Adrenal gland (tissue), 12 donors: Measurements from ENCODE around the gene PPP1R1C. TPM values are rescaled to one million over a fixed set of nuclear protein-coding genes. Genes with fewer than 3 reads are reported as not detected.

Experiments
- DNase-seq, 7 donors: peaks; one replicate each; pipeline ENCODE4 v3.0.0-alpha.2; 2019 to 2020
- H3K27ac ChIP-seq, 5 donors: fragments of 200-600 bp; sonication (generic) in 4 of 5; 1 replicate in 3 of 5; 2 replicates in 2 of 5; pipeline versions ENCODE4 v1.5.1 to v1.8.0; 2016 to 2020; ENCODE audit warnings: mild to moderate bottlenecking in 1 of 5
- H3K27me3 ChIP-seq: fragments of 200-600 bp; 2 replicates; pipeline ENCODE4 v1.8.0; 2021
- H3K36me3 ChIP-seq, 2 donors: fragments of 200-600 bp; replicated peaks in 1 of 2; 1 replicate in 1 of 2; 2 replicates in 1 of 2; pipeline versions ENCODE4 v1.5.1 to v1.8.0; 2018 to 2022
- H3K4me1 ChIP-seq, 2 donors: fragments of 200-600 bp; replicated peaks in 1 of 2; 1 replicate in 1 of 2; 2 replicates in 1 of 2; pipeline versions ENCODE4 v1.5.1 to v1.8.0; 2018 to 2021
- H3K4me3 ChIP-seq, 4 donors: fragments of 200-600 bp; sonication (generic) in 3 of 4; one replicate each; pipeline ENCODE4 v1.5.1; 2016 to 2018
- H3K9me3 ChIP-seq, 3 donors: fragments of 200-600 bp; sonication (generic) in 1 of 3; replicated peaks in 1 of 3; 1 replicate in 2 of 3; 2 replicates in 1 of 3; pipeline versions ENCODE4 v1.5.1 to v1.8.0; 2016 to 2021
- POLR2A ChIP-seq, 2 donors: fragments of 450-650 bp; IDR thresholded peaks; one replicate each; pipeline ENCODE4 v1.6.1; 2017; ENCODE audit warnings: antibody characterized with exemption in 2 of 2, mild to moderate bottlenecking in 2 of 2, moderate library complexity in 1 of 2
- WGBS, 4 donors: extraction: QIAGEN DNeasy Blood & Tissue Kit in 2 of 4; methylation state at CpG; one replicate each; pipeline versions ENCODE4 v1.1.5 to v1.1.7; 2013 to 2017; 5-methylcytosine and 5-hydroxymethylcytosine counted together
- intact Hi-C, 2 donors: fragments of 100-400 bp; cut with DNase I; formaldehyde crosslinking; loops; one replicate each; pipeline versions ENCODE4 v1.14.1 to v1.15.0; 2022 to 2023
- polyA plus RNA-seq, 3 donors: library from polyadenylated mRNA; stranded (reverse); fragments of 200-250 nt in 2 of 3; fragments of 350-450 nt in 1 of 3; fragmentation: Illumina TruSeq in 1 of 3; extraction: RNeasy Lipid Tissue Mini Kit (QIAGEN cat#74804) in 1 of 3; gene quantifications; one replicate each; pipeline ENCODE4 v1.2.3, GENCODE V29; 2013 to 2014
- total RNA-seq, 9 donors: library from RNA; depleted of rRNA in 4 of 9; stranded (reverse); fragments of >200 nt in 4 of 9; fragments of 120-200 nt in 1 of 9; fragmentation: NEBNext Ultra II Directional in 1 of 9; extraction: Animal tissue kit (Norgen Biotek cat#: 25700) in 1 of 9; gene quantifications; one replicate each; pipeline versions ENCODE4 v1.1.0 to v1.2.4, GENCODE V29; 2013 to 2023
- TF ChIP-seq, protein P1 (sequence below), 6 experiments: fragments of 450-650 bp in 4 of 6; fragments of 200-600 bp in 2 of 6; sonication (generic) in 1 of 6; IDR thresholded peaks; 1 replicate in 5 of 6; 2 replicates in 1 of 6; pipeline versions ENCODE4 v1.5.1 to v1.8.0; 2016 to 2021; ENCODE audit warnings: antibody characterized with exemption in 6 of 6, mild to moderate bottlenecking in 2 of 6, moderate library complexity in 1 of 6
- donor health status: healthy with polysubstance abuse.
- donor health status: Bipolar disorder and iron deficiency.
- donor health status: DM: yes; HTN: yes; CAD: no.
- donor health status: DM: no; HTN: no; CAD: no.
- donor health status: DM: no; HTN: no; CAD: no.
- donor health status: DM: yes; HTN: yes; CAD: no.

The PPP1R1C gene
- total and polyA plus RNA-seq, 12 donors: 0.29 to 5.9 (median 1.4) TPM; not detected in 3

DNA sequence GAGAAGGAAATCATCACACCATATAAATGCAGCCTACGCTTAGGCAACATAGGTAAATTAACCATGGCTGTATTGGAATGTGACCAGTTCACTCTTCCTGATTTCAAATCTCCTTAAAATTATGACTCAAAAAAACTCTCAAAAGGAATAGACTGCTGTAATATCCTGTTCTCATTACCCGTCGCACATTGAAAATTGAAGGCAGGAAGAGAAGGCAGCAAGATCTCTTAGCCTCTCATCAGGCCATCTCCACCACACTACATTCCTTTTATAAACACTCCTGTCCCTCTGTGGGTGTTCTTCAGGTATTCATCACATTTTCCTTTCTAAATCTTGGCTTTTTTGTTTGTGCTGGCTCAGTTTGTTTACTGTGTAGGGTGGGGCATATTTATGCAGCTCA lies 83.2 kb downstream of the PPP1R1C start:
- Histone ChIP-seq H3K4me3 (no peak overlapping the region), H3K27ac (no peak overlapping the region), H3K36me3 (no peaks in the 10 kb centered on the region), H3K27me3 (no peaks in the 10 kb centered on the region), H3K4me1 (peaks cover 0 to 7% of the 10 kb centered on the region in 2 donors), H3K9me3 (no peaks in the 10 kb centered on the region)
- TF ChIP-seq POLR2A (IDR thresholded peaks at IDR 0.05): no peak
- TF ChIP-seq, protein P1, sequence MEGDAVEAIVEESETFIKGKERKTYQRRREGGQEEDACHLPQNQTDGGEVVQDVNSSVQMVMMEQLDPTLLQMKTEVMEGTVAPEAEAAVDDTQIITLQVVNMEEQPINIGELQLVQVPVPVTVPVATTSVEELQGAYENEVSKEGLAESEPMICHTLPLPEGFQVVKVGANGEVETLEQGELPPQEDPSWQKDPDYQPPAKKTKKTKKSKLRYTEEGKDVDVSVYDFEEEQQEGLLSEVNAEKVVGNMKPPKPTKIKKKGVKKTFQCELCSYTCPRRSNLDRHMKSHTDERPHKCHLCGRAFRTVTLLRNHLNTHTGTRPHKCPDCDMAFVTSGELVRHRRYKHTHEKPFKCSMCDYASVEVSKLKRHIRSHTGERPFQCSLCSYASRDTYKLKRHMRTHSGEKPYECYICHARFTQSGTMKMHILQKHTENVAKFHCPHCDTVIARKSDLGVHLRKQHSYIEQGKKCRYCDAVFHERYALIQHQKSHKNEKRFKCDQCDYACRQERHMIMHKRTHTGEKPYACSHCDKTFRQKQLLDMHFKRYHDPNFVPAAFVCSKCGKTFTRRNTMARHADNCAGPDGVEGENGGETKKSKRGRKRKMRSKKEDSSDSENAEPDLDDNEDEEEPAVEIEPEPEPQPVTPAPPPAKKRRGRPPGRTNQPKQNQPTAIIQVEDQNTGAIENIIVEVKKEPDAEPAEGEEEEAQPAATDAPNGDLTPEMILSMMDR (IDR thresholded peaks at IDR 0.05): no peak
- intact Hi-C loops: no loop called here
- 68 to 80% (median 72%) methylated on average over 3 of the region's 3 CpGs for WGBS, 4 donors
- no peak for DNase-seq

DNA sequence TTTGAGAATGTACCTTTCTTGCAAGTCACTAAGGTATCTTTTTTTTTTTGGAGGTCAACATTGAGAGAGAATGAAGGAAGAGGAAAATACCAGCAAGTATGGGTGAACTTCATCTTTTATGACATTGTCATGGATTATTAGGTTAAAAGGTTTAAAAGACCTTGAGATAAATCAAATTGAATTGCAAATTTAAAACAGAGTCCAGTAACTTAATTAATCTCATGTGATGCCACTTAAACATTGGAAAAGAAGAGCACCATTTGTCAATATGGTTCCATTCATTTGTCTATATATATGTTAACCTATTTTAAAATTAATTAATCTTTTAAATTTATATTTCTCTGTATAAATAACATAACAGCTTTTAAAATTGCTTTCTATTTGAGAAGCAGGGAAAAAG lies 83.8 kb downstream of the PPP1R1C start:
- H3K36me3 ChIP-seq: no peaks in the 10 kb centered on the region
- intact Hi-C loops: no loop called here
- H3K4me3 ChIP-seq: no peak overlapping the region
- H3K27me3 ChIP-seq: no peaks in the 10 kb centered on the region
- peaks cover 0 to 7% of the 10 kb centered on the region in 2 donors for H3K4me1 ChIP-seq
- no peaks in the 10 kb centered on the region for H3K9me3 ChIP-seq
- H3K27ac ChIP-seq: no peak overlapping the region
- DNase-seq: no peak
- no peak for TF ChIP-seq POLR2A (IDR thresholded peaks at IDR 0.05)
- TF ChIP-seq, protein P1 (IDR thresholded peaks at IDR 0.05): no peak

DNA sequence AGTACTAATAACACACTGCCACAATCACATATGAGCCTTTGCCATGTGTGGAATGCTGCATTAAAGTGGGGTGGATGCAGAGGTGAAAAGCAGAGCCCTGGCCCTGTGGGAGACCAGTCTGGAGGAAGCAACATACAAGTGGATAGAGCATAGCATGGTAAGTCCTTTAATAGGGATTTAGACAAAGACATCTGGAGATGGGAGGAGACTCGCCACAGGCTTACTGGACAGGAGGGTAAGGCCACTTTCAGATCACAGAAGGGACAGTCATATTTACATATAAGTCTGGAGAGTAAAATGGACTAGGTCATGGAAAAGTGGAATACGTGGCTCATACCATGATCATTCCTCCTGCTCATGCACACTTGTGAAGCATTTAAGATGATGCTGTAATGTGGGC lies 84.3 kb downstream of the PPP1R1C start:
- Histone ChIP-seq H3K27ac (no peak overlapping the region), H3K36me3 (no peaks in the 10 kb centered on the region), H3K27me3 (no peaks in the 10 kb centered on the region), H3K9me3 (no peaks in the 10 kb centered on the region), H3K4me3 (no peak overlapping the region), H3K4me1 (peaks cover 0 to 7% of the 10 kb centered on the region in 2 donors)
- TF ChIP-seq, protein P1 (IDR thresholded peaks at IDR 0.05): no peak
- no peak for TF ChIP-seq POLR2A (IDR thresholded peaks at IDR 0.05)
- no peak for DNase-seq
- intact Hi-C loops: loop anchor here in 1 of 2 donors (10.0 kb wide), 1 partner anchor 325 kb away; no protein-coding TSS in a partner anchor
- WGBS, 4 donors: 90 to 97% (median 93%) methylated on average over 2 of the region's 2 CpGs

DNA sequence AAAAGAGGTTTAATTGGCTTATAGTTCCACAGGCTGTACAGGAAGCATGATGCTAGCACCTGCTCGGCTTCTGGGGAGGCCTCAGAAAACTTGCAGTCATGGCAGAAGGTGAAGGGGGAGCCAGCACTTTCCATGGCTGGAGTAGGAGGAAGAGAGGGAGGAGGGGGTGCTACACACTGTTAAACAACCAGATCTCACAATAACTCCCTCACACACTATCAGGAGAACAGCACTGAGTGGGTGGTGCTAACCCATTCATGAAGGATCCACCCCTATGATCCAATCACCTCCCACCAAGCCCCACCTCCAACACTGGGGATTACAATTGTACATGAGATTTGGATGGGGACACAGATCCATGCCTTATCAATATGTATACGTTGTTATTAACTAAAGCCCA lies 85.1 kb downstream of the PPP1R1C start:
- Histone ChIP-seq H3K36me3 (no peaks in the 10 kb centered on the region), H3K9me3 (no peaks in the 10 kb centered on the region), H3K4me1 (peaks cover 0 to 7% of the 10 kb centered on the region in 2 donors), H3K27me3 (no peaks in the 10 kb centered on the region), H3K4me3 (no peak overlapping the region), H3K27ac (no peak overlapping the region)
- intact Hi-C loops: loop anchor here in 1 of 2 donors (10.0 kb wide), 1 partner anchor 326 kb away; no protein-coding TSS in a partner anchor
- DNase-seq: no peak
- 82 to 95% (median 88%) methylated on average over 2 of the region's 2 CpGs for WGBS, 4 donors
- TF ChIP-seq, protein P1 (IDR thresholded peaks at IDR 0.05): no peak
- no peak for TF ChIP-seq POLR2A (IDR thresholded peaks at IDR 0.05)
